IPS-20b (cell line): ENCODE data around the gene C5.
"Not testable (repeated sequence)": the region's sequence is repeated elsewhere in the genome, so short reads cannot be mapped to it uniquely, and the experiment has no call there.

Experiments
- H3K27ac ChIP-seq: one replicate; pipeline ENCODE4 v1.5.1; 2013; ENCODE audit warnings: low read length
- H3K27me3 ChIP-seq: 2 replicates; pipeline ENCODE4 v1.6.1; 2013; ENCODE audit warnings: mild to moderate bottlenecking, low read length, inconsistent platforms; ENCODE audit not compliant: insufficient read depth
- H3K36me3 ChIP-seq: 2 replicates; pipeline ENCODE4 v1.6.1; 2013; ENCODE audit warnings: low read depth, mild to moderate bottlenecking, inconsistent platforms, low read length, moderate library complexity; ENCODE audit not compliant: insufficient read depth
- H3K4me1 ChIP-seq: 2 replicates; pipeline ENCODE4 v1.6.1; 2013; ENCODE audit warnings: mild to moderate bottlenecking, control low read depth, inconsistent platforms, low read length, moderate library complexity; ENCODE audit not compliant: insufficient read depth
- H3K4me3 ChIP-seq: 2 replicates; pipeline ENCODE4 v1.5.1; 2013; ENCODE audit warnings: mild to moderate bottlenecking, low read length, inconsistent platforms
- H3K9ac ChIP-seq: 2 replicates; pipeline ENCODE4 v1.6.1; 2013; ENCODE audit warnings: low read depth, mild to moderate bottlenecking, inconsistent platforms, low read length, moderate library complexity
- H3K9me3 ChIP-seq: 2 replicates; pipeline ENCODE4 v1.6.1; 2013; ENCODE audit warnings: mild to moderate bottlenecking, low read depth, low read length, inconsistent platforms; ENCODE audit not compliant: insufficient read depth

Gene C5

GRCh38 chr9:121038804-121039203 lies 11.3 kb downstream of the C5 start:
- no peak overlapping the region for H3K27ac ChIP-seq
- H3K36me3 ChIP-seq = no peaks in the 10 kb centered on the region
- no peak overlapping the region for H3K4me3 ChIP-seq
- H3K9me3 ChIP-seq = no peaks in the 10 kb centered on the region
- H3K27me3 ChIP-seq = no peaks in the 10 kb centered on the region
- H3K9ac ChIP-seq = no peak overlapping the region
- no peaks in the 10 kb centered on the region for H3K4me1 ChIP-seq

DNA sequence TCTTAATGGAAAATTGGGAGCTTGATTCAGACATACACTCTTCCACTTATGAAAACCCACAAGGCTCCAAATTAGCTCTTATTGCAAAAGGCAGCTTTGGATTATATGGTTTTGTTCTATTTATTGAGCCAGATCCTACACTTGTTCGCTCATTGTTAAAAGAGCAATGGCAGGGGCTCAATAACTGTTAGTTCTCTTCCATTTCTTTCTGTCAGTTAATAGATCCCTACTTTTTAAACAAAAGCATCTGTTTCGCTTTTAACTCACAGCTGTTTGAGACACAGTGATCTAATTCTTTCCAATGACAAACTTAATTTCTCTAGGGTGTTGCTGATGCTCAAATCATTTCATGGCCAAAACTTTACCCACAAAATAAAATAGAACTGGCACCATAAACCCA lies 11.7 kb downstream of the C5 start:
- Histone ChIP-seq H3K4me3 (no peak overlapping the region), H3K9me3 (no peaks in the 10 kb centered on the region), H3K4me1 (no peaks in the 10 kb centered on the region), H3K27ac (no peak overlapping the region), H3K27me3 (no peaks in the 10 kb centered on the region), H3K9ac (no peak overlapping the region), H3K36me3 (no peaks in the 10 kb centered on the region)

DNA sequence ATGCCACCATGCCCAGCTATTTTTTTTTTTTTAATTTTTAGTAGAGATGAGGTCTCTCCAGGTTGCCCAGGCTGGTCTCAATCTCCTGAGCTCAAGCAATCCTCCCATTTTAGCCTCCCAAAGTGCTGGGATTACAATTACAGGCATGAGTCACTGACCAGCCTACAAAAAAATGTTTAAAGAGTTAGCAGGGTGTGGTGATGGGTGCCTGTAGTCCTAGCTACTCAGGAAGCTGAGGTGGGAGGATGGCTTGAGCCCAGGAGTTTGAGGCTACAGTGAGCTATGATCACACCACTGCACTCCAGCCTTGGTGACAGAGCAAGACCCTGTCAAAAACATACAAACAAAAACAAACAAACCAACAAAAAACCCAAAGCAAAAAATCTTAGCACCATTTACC lies 14.4 kb downstream of the C5 start:
- H3K4me3 ChIP-seq, H3K9me3 ChIP-seq, H3K4me1 ChIP-seq, H3K27ac ChIP-seq, H3K36me3 ChIP-seq, H3K9ac ChIP-seq, H3K27me3 ChIP-seq: not testable (repeated sequence)

- no peaks in the 10 kb centered on the region for H3K27me3 ChIP-seq
- no peak overlapping the region for H3K4me3 ChIP-seq
- no peaks in the 10 kb centered on the region for H3K4me1 ChIP-seq
- no peaks in the 10 kb centered on the region for H3K9me3 ChIP-seq
- no peak overlapping the region for H3K27ac ChIP-seq
- H3K36me3 ChIP-seq = no peaks in the 10 kb centered on the region
- H3K9ac ChIP-seq = no peak overlapping the region
Observed at GRCh38 chr9:121034529-121034928, 15.5 kb downstream of the C5 start.

DNA sequence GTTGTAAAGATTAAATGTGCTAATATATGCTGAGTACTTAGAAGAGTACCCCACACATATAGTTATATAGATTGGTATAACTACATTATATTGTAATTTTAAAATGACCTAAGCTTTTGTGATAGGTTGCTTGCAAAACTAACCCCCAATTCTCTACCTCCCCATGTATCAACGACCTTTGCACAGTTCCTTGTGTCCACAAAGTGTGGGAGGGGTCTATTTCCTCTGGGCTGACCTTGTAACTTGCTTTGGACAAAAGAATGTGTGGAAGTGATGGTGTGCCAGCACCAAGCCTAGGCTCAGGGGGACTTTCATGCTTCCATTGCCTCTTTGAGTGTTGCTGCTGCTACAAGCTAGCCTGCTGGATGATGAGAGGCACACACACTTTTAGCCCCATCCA lies 20.6 kb downstream of the C5 start:
- Histone ChIP-seq H3K9ac (no peak overlapping the region), H3K4me1 (no peaks in the 10 kb centered on the region), H3K36me3 (no peaks in the 10 kb centered on the region)

DNA sequence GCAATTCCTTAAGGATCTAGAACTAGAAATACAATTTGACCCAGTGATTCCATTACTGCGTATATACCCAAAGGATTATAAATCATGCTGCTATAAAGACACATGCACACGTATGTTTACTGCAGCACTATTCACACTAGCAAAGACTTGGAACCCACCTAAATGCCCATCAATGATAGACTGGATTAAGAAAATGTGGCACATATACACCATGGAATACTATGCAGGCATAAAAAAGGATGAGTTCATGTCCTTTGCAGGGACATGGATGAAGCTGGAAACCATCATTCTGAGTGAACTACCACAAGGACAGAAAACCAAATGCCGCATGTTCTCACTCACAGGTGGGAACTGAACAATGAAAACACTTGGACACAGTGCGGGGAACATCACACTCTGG lies 21.8 kb downstream of the C5 start:
- H3K27ac ChIP-seq, H3K4me1 ChIP-seq, H3K9me3 ChIP-seq, H3K27me3 ChIP-seq, H3K4me3 ChIP-seq, H3K9ac ChIP-seq, H3K36me3 ChIP-seq: not testable (repeated sequence)

More for the DNA sequence above, 20.6 kb downstream of the C5 start:
- Histone ChIP-seq H3K4me3 (no peak overlapping the region), H3K27ac (no peak overlapping the region), H3K27me3 (no peaks in the 10 kb centered on the region), H3K9me3 (no peaks in the 10 kb centered on the region)

- Histone ChIP-seq H3K9ac (no peak overlapping the region), H3K27ac (no peak overlapping the region), H3K4me1 (no peaks in the 10 kb centered on the region), H3K36me3 (no peaks in the 10 kb centered on the region), H3K27me3 (no peaks in the 10 kb centered on the region), H3K4me3 (no peak overlapping the region), H3K9me3 (no peaks in the 10 kb centered on the region)
Observed at GRCh38 chr9:121026768-121027167, 23.3 kb downstream of the C5 start.

DNA sequence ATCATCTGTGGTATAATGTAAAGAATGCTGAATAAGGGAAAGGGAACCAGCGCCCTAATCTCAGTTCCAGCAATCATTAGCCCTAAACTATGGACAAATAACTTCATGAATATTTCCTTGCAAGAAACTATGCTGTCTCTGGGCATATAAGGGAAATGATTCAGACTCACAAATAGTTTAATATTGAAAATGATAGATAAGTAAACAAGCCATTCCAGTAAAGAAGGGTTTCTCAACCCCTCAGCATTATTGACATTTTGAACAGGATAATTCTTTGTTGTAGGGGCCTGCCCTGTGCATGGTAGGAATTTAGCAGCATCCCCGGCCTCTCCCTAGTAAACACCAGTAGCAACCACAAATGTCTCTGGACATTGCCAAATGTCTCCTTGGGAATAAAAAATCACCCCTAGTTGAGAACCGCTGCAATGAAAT lies 23.8 kb downstream of the C5 start:
- H3K9me3 ChIP-seq = no peaks in the 10 kb centered on the region
- no peak overlapping the region for H3K27ac ChIP-seq
- H3K9ac ChIP-seq = no peak overlapping the region
- no peak overlapping the region for H3K4me3 ChIP-seq
- H3K4me1 ChIP-seq = no peaks in the 10 kb centered on the region
- H3K27me3 ChIP-seq = no peaks in the 10 kb centered on the region
- no peaks in the 10 kb centered on the region for H3K36me3 ChIP-seq

- H3K27ac ChIP-seq = no peak overlapping the region
- H3K36me3 ChIP-seq = no peaks in the 10 kb centered on the region
- no peaks in the 10 kb centered on the region for H3K27me3 ChIP-seq
- no peak overlapping the region for H3K9ac ChIP-seq
- H3K4me1 ChIP-seq = no peaks in the 10 kb centered on the region
- H3K9me3 ChIP-seq = no peaks in the 10 kb centered on the region
- H3K4me3 ChIP-seq = no peak overlapping the region
Observed at GRCh38 chr9:121024237-121024636, 25.8 kb downstream of the C5 start.

DNA sequence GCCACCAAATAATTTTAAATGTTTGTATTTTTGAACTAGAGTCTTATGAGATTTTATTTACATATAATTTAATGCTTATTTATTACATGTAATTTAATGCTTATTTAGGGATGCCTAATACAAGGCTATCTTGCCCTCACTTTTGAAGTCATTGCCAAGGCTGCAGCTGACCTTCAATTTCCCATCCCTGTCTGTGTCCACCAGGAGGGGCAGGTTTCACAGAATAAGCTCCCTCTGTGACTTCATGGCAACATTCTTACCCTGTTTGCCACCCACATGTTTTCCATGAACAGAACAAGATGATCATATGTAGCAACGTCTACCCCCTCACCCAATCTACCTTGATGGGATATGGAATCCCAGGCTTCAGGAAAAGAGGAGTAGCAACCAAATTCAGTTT lies 27.0 kb downstream of the C5 start:
- no peak overlapping the region for H3K9ac ChIP-seq
- no peaks in the 10 kb centered on the region for H3K4me1 ChIP-seq
- no peaks in the 10 kb centered on the region for H3K36me3 ChIP-seq
- H3K9me3 ChIP-seq = no peaks in the 10 kb centered on the region
- no peaks in the 10 kb centered on the region for H3K27me3 ChIP-seq
- H3K4me3 ChIP-seq = no peak overlapping the region
- H3K27ac ChIP-seq = no peak overlapping the region

DNA sequence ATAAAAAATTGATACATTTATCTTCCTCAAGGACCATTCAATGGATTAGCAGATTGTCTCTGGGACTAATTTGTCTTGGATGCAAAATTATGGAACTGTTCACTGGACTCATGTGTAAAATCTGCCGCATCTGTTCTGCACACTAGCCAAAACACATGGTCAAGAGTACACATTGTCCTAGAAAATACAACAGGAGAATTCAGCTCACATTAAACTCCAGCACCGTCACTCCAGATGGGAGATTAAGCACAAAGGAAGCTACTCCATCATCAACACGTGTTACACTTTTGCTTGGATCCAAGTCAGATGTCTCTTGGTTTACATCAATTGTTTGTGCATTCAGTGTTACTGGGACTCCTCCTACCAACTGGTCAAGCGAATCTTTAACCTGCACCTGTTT lies 28.8 kb downstream of the C5 start:
- Histone ChIP-seq H3K9me3 (no peaks in the 10 kb centered on the region), H3K4me3 (no peak overlapping the region), H3K27ac (no peak overlapping the region), H3K4me1 (peaks cover 3% of the 10 kb centered on the region; the same call in 1 of the 2 replicates), H3K36me3 (no peaks in the 10 kb centered on the region), H3K27me3 (no peaks in the 10 kb centered on the region), H3K9ac (no peak overlapping the region)

DNA sequence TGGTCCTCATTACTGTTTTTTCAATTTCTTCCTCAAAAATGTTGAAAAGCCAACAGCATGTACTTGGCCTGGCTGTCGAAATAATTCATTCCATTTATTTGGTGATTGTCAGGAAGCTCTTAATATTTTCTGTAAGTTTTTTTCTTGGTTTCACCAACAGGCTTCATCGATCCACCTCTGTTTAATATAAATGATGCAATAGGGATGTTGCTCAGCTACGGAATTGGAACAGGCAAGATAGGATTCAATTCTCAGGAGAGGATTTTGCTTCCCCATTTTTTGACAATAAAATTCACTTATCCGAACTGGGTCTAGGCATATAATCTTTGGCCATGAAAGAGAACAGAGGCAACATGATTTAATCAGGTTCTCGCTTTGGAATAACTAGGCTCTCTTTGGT lies 30.8 kb downstream of the C5 start:
- Histone ChIP-seq H3K36me3 (no peaks in the 10 kb centered on the region), H3K9ac (no peak overlapping the region), H3K27ac (no peak overlapping the region)

DNA sequence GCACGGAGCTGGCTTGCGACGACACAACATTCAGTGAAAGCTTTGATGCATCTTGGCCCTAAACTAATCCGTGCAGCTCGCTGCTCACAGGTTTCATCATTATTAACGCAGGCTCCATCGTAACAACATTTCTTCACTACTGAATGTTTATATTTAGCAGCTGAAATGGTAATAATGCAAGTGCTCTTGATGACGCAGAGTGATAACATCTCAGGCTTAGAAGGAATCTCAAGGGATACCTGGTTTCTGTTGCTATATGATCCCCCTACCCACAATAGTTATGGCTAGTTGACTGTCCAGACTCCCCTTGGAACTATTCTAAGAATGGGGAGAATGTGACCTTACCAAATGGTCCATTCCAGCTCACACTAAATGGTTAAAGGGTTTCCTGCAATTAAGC lies 36.2 kb downstream of the C5 start:
- Histone ChIP-seq H3K4me3 (no peak overlapping the region), H3K27ac (no peak overlapping the region), H3K27me3 (no peaks in the 10 kb centered on the region), H3K36me3 (no peaks in the 10 kb centered on the region), H3K9me3 (no peaks in the 10 kb centered on the region), H3K4me1 (peaks cover 3% of the 10 kb centered on the region; the same call in 1 of the 2 replicates), H3K9ac (no peak overlapping the region)

More for the DNA sequence above, 30.8 kb downstream of the C5 start:
- no peaks in the 10 kb centered on the region for H3K9me3 ChIP-seq
- peaks cover 3% of the 10 kb centered on the region; the same call in 1 of the 2 replicates for H3K4me1 ChIP-seq
- no peak overlapping the region for H3K4me3 ChIP-seq
- no peaks in the 10 kb centered on the region for H3K27me3 ChIP-seq
